ENCODE measurements around the gene TBX19. TPM values are rescaled to one million over a fixed set of nuclear protein-coding genes. Genes with fewer than 3 reads are reported as not detected.

TBX19 gene
- total RNA-seq, 1 donor from 2014 or later: 1.1 TPM

GRCh38 chr1:168288311-168289052, 7.8 kb downstream of the TBX19 start:
- H3K27ac Mint-ChIP-seq (ENCODE audit: unreplicated experiment): no peak overlapping the region

GRCh38 chr1:168291222-168291837, 10.7 kb downstream of the TBX19 start:
- Mint-ChIP-seq H3K36me3 (ENCODE audit: low read depth, unreplicated experiment) (peaks cover 5% of the 10 kb centered on the region), H3K27me3 (ENCODE audit: low read depth, unreplicated experiment) (no peaks in the 10 kb centered on the region), H3K4me3 (ENCODE audit: unreplicated experiment) (no peak overlapping the region), H3K9me3 (ENCODE audit: unreplicated experiment) (no peaks in the 10 kb centered on the region), H3K27ac (ENCODE audit: unreplicated experiment) (no peak overlapping the region), H3K4me1 (ENCODE audit: low read depth, unreplicated experiment) (peaks cover 7% of the 10 kb centered on the region)
- Histone ChIP-seq H3K4me2 (ENCODE audit: low read length) (no peak overlapping the region), H3K4me3 (ENCODE audit: insufficient read depth, low read depth, low read length) (no peak overlapping the region), H4K20me1 (ENCODE audit: insufficient read depth, low read length) (no peaks in the 10 kb centered on the region), H3K27me3 (ENCODE audit: insufficient read depth, low read length) (no peaks in the 10 kb centered on the region), H3K9ac (ENCODE audit: low read length) (no peak overlapping the region), H3K27ac (ENCODE audit: low read depth, low read length) (no peak overlapping the region), H3K4me1 (ENCODE audit: insufficient read depth, low read length) (peaks cover 6% of the 10 kb centered on the region), H3K79me2 (ENCODE audit: insufficient read depth, low read length) (no peaks in the 10 kb centered on the region), H2AFZ (ENCODE audit: low read depth, low read length) (no peak overlapping the region), H3K9me3 (ENCODE audit: insufficient read depth, low read depth, low read length) (no peaks in the 10 kb centered on the region), H3K36me3 (ENCODE audit: insufficient read depth, low read length) (no peaks in the 10 kb centered on the region)
- DNase-seq (ENCODE audit: low read depth) (no peak), FAIRE-seq (no peak)
- TF ChIP-seq, protein P1, sequence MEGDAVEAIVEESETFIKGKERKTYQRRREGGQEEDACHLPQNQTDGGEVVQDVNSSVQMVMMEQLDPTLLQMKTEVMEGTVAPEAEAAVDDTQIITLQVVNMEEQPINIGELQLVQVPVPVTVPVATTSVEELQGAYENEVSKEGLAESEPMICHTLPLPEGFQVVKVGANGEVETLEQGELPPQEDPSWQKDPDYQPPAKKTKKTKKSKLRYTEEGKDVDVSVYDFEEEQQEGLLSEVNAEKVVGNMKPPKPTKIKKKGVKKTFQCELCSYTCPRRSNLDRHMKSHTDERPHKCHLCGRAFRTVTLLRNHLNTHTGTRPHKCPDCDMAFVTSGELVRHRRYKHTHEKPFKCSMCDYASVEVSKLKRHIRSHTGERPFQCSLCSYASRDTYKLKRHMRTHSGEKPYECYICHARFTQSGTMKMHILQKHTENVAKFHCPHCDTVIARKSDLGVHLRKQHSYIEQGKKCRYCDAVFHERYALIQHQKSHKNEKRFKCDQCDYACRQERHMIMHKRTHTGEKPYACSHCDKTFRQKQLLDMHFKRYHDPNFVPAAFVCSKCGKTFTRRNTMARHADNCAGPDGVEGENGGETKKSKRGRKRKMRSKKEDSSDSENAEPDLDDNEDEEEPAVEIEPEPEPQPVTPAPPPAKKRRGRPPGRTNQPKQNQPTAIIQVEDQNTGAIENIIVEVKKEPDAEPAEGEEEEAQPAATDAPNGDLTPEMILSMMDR (IDR thresholded peaks at IDR 0.05; ENCODE audit: insufficient read depth, low read depth, low read length): no peak

More at GRCh38 chr1:168288311-168289052, 7.8 kb downstream of the TBX19 start:
- Histone ChIP-seq H3K36me3 (ENCODE audit: insufficient read depth, low read length) (no peaks in the 10 kb centered on the region), H3K27ac (ENCODE audit: low read depth, low read length) (peak overlapping the region; percentile 31), H3K9ac (ENCODE audit: low read length) (no peak overlapping the region), H3K4me3 (ENCODE audit: insufficient read depth, low read depth, low read length) (no peak overlapping the region), H3K27me3 (ENCODE audit: insufficient read depth, low read length) (no peaks in the 10 kb centered on the region), H3K4me2 (ENCODE audit: low read length) (no peak overlapping the region), H3K4me1 (ENCODE audit: insufficient read depth, low read length) (peaks cover 6% of the 10 kb centered on the region), H3K79me2 (ENCODE audit: insufficient read depth, low read length) (no peaks in the 10 kb centered on the region), H3K9me3 (ENCODE audit: insufficient read depth, low read depth, low read length) (no peaks in the 10 kb centered on the region), H4K20me1 (ENCODE audit: insufficient read depth, low read length) (no peaks in the 10 kb centered on the region), H2AFZ (ENCODE audit: low read depth, low read length) (no peak overlapping the region)
- no peak overlapping the region for H3K4me3 Mint-ChIP-seq (ENCODE audit: unreplicated experiment)
- TF ChIP-seq, protein P1 (IDR thresholded peaks at IDR 0.05; ENCODE audit: insufficient read depth, low read depth, low read length): no peak
- no peak for TF ChIP-seq EZH2 (IDR thresholded peaks at IDR 0.05; ENCODE audit: insufficient read depth, low read length)
- peak; percentile 64 for DNase-seq (ENCODE audit: low read depth)
- FAIRE-seq: no peak
- no peaks in the 10 kb centered on the region for H3K27me3 Mint-ChIP-seq (ENCODE audit: low read depth, unreplicated experiment)
- H3K4me1 Mint-ChIP-seq (ENCODE audit: low read depth, unreplicated experiment): peaks cover 12% of the 10 kb centered on the region
- H3K36me3 Mint-ChIP-seq (ENCODE audit: low read depth, unreplicated experiment): no peaks in the 10 kb centered on the region
- H3K9me3 Mint-ChIP-seq (ENCODE audit: unreplicated experiment): no peaks in the 10 kb centered on the region

DNA sequence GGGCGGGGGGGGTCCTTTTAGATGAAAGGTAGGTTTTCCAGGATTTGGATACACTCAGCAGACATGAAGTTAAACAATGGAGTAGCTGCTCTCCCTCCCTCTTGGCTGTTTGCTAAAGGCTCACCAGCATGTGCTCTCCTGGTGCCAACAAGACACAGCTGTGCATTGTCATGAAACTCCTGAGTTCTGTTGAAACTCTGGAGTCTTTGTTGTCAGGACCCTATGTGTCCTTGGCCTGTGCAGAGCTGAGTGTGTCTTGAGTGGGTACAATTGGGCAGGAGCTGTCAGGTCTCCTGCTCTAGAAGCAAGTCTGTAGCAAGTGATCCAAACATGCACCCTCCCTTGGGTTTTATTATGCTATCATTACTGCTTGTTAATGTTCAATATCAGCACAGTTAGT, 12.7 kb downstream of the TBX19 start:
- peaks cover 1% of the 10 kb centered on the region for H3K9me3 Mint-ChIP-seq (ENCODE audit: unreplicated experiment)
- no peak for TF ChIP-seq EZH2 (IDR thresholded peaks at IDR 0.05; ENCODE audit: insufficient read depth, low read length)
- TF ChIP-seq, protein P1 (IDR thresholded peaks at IDR 0.05; ENCODE audit: insufficient read depth, low read depth, low read length): no peak
- no peak for FAIRE-seq
- Histone ChIP-seq H3K9me3 (ENCODE audit: insufficient read depth, low read depth, low read length) (no peaks in the 10 kb centered on the region), H3K27ac (ENCODE audit: low read depth, low read length) (no peak overlapping the region), H2AFZ (ENCODE audit: low read depth, low read length) (no peak overlapping the region), H4K20me1 (ENCODE audit: insufficient read depth, low read length) (no peaks in the 10 kb centered on the region), H3K36me3 (ENCODE audit: insufficient read depth, low read length) (no peaks in the 10 kb centered on the region), H3K79me2 (ENCODE audit: insufficient read depth, low read length) (no peaks in the 10 kb centered on the region), H3K9ac (ENCODE audit: low read length) (no peak overlapping the region), H3K27me3 (ENCODE audit: insufficient read depth, low read length) (no peaks in the 10 kb centered on the region), H3K4me3 (ENCODE audit: insufficient read depth, low read depth, low read length) (no peak overlapping the region), H3K4me2 (ENCODE audit: low read length) (no peak overlapping the region), H3K4me1 (ENCODE audit: insufficient read depth, low read length) (no peaks in the 10 kb centered on the region)
- H3K27ac Mint-ChIP-seq (ENCODE audit: unreplicated experiment): no peak overlapping the region
- peaks cover 7% of the 10 kb centered on the region for H3K36me3 Mint-ChIP-seq (ENCODE audit: low read depth, unreplicated experiment)
- no peaks in the 10 kb centered on the region for H3K4me1 Mint-ChIP-seq (ENCODE audit: low read depth, unreplicated experiment)
- DNase-seq (ENCODE audit: low read depth): no peak
- H3K4me3 Mint-ChIP-seq (ENCODE audit: unreplicated experiment): no peak overlapping the region
- no peaks in the 10 kb centered on the region for H3K27me3 Mint-ChIP-seq (ENCODE audit: low read depth, unreplicated experiment)
